ENCODE measurements around the gene CYCS. TPM values are rescaled to one million over a fixed set of nuclear protein-coding genes. Genes with fewer than 3 reads are reported as not detected.

Gene CYCS
- 46.9 TPM for total RNA-seq

DNA sequence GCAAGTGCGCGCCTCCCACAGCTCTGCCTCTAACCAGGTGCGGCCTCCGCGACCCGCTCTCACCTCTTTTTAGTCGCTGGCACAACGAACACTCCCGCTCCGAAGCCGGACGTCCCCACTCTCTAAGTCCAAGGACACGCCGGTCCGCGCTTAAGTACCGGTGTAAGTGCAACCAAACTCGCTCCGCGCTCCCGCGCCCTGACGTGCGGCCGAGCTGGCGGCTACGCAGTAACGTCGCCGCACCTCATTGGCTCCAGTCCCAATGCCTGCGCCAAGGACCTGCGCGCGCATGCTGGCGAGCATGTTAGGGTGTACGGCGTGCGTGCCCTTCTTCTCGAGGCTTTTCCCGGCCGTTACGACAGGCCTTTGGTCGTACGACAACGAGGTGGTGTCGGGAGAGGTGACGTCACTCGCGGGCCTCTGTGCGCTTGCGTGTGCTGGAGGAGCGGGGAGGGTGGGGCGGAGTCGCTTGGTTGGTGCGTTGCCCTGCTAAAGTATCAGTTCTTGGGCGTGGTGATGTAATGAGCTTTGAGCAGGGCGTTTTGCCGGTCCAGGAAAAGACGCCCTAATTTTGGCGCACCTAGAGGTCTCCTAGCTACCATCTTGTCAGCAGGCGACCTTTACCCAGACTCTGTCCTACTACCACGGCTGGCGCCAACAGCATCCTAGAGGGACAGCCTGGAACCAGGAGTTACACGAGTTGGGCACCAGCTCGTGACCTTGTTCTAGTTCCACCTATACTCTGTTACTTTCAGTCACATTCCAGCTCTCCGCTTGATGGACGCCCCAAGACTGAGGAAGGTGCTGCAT lies at the start of gene CYCS:
TSS of gene CYCS (minus strand) at position 124 of the 810 bp plus-strand sequence. CDS start 1,141 bp downstream, outside the sequence.

Other genes with a start within 250 kb of the CYCS start
- gene OSBPL3, start 145.1 kb downstream of the CYCS start, total RNA-seq: 21.1 TPM
- not detected for gene NPVF, start 103.2 kb upstream of the CYCS start, total RNA-seq

Measured in metanephros (tissue), 1 donor.